GM13976 (cell line): ENCODE results near the gene NDUFA13.
A peak's percentile ranks its signal among the peaks of the same experiment; 100 is the strongest.

Source experiments
- DNase-seq: peaks from one replicate; pipeline ENCODE4 v3.0.0; 2012; ENCODE audit warnings: low spot score
- in situ Hi-C: fragments of 300-500 bp; cut with MboI; formaldehyde crosslinking; loops from one replicate; pipeline ENCODE4 v1.12.0; 2022; ENCODE audit warnings: low sequenced_read_pairs, mixed read lengths, inconsistent platforms; ENCODE audit not compliant: unreplicated experiment
- TF ChIP-seq, protein P1 (sequence below): IDR thresholded peaks from 2 replicates; pipeline ENCODE4 v1.5.1; 2012; ENCODE audit warnings: borderline replicate concordance, mild to moderate bottlenecking; ENCODE audit not compliant: insufficient read depth; ENCODE audit errors: extremely low read depth, missing control alignments, control extremely low read depth

The NDUFA13 gene

DNA sequence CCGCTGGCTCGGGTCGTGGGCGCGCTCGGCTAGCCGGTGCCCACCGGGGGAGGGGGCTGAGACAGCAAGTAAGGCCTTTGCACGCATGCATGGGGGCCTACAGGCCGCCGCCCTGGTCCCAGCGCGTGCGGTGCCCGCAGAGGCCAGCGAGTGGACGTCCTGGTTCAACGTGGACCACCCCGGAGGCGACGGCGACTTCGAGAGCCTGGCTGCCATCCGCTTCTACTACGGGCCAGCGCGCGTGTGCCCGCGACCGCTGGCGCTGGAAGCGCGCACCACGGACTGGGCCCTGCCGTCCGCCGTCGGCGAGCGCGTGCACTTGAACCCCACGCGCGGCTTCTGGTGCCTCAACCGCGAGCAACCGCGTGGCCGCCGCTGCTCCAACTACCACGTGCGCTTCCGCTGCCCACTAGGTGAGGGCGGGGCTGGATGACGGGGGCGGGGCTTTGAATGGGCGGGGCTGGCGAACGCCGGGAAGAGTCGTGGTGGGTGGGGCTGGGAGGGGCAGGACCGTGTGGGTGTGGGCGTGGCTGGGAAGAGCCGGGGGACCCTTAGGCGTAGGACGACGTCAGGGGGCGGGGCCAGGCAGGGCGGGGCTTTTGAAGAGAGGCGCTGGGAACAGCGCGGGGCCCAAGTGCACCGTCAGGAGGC lies 24.2 kb downstream of the NDUFA13 start:
- in situ Hi-C loops: loop anchor here (25.0 kb wide), 1 partner anchor 747 kb away; no protein-coding TSS in a partner anchor
- TF ChIP-seq, protein P1, sequence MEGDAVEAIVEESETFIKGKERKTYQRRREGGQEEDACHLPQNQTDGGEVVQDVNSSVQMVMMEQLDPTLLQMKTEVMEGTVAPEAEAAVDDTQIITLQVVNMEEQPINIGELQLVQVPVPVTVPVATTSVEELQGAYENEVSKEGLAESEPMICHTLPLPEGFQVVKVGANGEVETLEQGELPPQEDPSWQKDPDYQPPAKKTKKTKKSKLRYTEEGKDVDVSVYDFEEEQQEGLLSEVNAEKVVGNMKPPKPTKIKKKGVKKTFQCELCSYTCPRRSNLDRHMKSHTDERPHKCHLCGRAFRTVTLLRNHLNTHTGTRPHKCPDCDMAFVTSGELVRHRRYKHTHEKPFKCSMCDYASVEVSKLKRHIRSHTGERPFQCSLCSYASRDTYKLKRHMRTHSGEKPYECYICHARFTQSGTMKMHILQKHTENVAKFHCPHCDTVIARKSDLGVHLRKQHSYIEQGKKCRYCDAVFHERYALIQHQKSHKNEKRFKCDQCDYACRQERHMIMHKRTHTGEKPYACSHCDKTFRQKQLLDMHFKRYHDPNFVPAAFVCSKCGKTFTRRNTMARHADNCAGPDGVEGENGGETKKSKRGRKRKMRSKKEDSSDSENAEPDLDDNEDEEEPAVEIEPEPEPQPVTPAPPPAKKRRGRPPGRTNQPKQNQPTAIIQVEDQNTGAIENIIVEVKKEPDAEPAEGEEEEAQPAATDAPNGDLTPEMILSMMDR: no peak
- DNase-seq: peak; percentile 84

DNA sequence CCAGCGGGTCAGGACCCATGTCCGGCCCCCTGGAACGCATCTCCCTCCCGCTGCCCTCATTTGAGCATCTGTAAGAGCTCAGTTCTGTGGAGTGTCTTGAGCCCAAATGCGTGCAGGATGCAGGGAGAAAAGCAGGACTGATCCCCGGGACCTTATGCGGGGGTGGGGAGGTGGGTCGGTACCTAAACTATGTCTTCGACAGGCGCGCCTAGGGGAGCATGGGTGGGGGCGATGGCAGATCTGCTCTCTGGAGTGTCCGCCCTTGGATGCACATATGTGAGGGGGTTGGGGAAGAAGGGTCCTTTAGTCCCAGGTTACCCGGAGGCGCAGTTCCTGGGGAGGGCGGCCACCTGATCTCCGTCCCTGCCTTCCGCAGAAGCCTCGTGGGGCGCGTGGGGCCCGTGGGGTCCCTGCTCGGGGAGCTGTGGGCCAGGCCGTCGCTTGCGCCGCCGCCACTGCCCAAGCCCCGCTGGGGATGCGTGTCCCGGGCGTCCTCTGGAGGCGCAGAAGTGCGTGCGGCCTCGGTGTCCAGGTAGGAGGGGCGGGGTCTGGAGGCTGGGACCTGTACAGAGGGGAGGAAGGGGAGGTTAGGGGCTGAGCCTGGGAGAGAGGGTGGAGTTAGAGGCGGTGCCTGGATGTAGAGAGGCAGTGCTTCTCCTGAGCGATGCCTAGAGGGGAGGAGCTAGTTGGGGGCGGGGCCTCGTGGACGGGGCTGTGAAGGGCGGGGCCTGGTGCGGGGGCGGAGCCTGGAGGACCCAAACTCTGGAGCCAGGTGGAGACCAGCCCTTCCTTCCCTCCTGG lies 24.9 kb downstream of the NDUFA13 start:
- in situ Hi-C loops: loop anchor here (25.0 kb wide), 1 partner anchor 746 kb away; no protein-coding TSS in a partner anchor
- DNase-seq: peak; percentile 90
- TF ChIP-seq, protein P1: no peak

DNA sequence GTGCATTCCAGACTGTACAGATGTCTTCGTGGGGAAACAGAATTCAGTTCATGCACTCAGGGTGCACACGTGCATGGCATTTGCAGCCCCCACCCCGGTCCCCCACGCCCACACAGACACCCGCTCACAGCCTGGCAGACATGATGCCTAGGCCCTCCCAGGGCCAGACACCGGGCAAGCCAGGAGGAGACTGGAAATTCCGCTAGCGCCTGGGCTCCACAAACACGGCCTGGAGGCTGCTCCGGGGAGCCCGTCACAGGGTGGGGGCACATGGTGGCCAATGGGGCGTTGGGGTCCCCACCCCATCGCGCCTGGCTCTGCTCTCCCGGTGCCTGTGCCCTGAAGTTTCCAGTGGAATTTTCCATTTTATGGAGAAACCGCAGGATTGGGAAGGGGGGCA lies 25.6 kb downstream of the NDUFA13 start:
- DNase-seq: no peak
- TF ChIP-seq, protein P1: no peak
- in situ Hi-C loops: loop anchor here (25.0 kb wide), 1 partner anchor 746 kb away; no protein-coding TSS in a partner anchor

DNA sequence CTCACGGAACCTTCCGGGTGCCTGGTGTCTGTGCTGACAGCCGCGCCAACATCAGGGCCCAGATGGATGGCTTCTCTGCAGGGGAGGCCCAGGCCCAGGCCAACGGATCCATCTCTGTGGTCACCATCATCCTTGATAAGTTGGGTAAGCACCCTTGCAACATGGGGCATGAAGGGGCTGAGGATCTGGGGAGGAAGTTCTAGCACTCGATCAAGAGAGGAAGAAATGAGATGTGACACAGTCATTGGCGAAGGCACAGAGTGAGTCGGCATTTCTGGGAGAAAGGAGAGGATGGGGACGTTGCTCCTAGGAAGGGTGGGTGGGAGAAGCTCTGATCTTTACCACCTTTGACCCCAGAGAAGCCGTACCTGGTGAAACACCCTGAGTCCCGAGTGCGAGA lies 26.5 kb downstream of the NDUFA13 start:
- TF ChIP-seq, protein P1: no peak
- no peak for DNase-seq
- in situ Hi-C loops: loop anchor here (25.0 kb wide), 1 partner anchor 745 kb away; no protein-coding TSS in a partner anchor

DNA sequence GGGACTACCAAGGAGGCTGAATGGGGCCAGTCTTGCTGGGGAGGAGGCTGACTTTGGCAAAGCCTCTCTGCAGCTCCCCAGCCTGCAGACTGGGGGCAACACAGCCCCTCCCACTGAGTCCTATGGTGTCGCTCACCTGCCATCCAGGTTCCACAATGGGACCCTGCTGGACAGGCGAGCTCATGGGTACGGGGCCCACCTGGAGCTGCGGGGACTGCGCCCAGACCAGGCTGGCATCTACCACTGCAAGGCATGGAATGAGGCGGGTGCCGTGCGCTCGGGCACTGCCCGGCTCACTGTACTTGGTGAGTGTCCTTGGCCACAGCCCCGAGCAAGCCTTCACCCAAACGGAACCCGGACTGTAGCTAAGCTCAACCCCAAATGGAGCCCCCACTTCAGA lies 27.1 kb downstream of the NDUFA13 start:
- in situ Hi-C loops: loop anchor here (25.0 kb wide), 1 partner anchor 744 kb away; no protein-coding TSS in a partner anchor
- TF ChIP-seq, protein P1: no peak
- no peak for DNase-seq

DNA sequence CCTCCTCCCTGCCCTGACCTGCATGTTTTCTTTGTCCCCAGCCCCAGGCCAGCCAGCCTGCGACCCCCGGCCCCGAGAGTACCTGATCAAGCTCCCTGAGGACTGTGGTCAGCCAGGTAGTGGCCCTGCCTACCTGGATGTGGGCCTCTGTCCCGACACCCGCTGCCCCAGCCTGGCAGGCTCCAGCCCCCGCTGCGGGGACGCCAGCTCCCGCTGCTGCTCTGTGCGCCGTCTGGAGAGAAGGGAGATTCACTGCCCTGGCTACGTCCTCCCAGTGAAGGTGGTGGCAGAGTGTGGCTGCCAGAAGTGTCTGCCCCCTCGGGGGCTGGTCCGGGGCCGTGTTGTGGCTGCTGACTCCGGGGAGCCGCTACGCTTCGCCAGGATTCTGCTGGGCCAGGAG lies 27.6 kb downstream of the NDUFA13 start:
- DNase-seq: no peak
- in situ Hi-C loops: loop anchor here (25.0 kb wide), 1 partner anchor 744 kb away; no protein-coding TSS in a partner anchor
- TF ChIP-seq, protein P1: no peak
